Peyer's patch (tissue), 4 donors: Measurements from ENCODE around the gene KRTAP5-7. TPM values are rescaled to one million over a fixed set of nuclear protein-coding genes. Genes with fewer than 3 reads are reported as not detected.

ENCODE experiments used
- DNase-seq, 3 donors: peaks; one replicate each; pipeline ENCODE4 v3.0.0-alpha.2; 2017 to 2019
- H3K27ac ChIP-seq, 4 donors: fragments of 200-600 bp; sonication (generic); one replicate each; pipeline ENCODE4 v1.5.1; 2016 to 2019
- H3K27me3 ChIP-seq, 2 donors: fragments of 200-600 bp; sonication (generic); one replicate each; pipeline ENCODE4 v1.5.1; 2019
- H3K36me3 ChIP-seq, 3 donors: fragments of 200-600 bp; sonication (generic); one replicate each; pipeline ENCODE4 v1.5.1; 2016 to 2019
- H3K4me1 ChIP-seq, 4 donors: fragments of 200-600 bp; sonication (generic); one replicate each; pipeline ENCODE4 v1.5.1; 2016 to 2019
- H3K4me3 ChIP-seq, 4 donors: fragments of 200-600 bp; sonication (generic); 1 replicate in 3 of 4; 2 replicates in 1 of 4; pipeline ENCODE4 v1.5.1; 2016 to 2019; ENCODE audit warnings: mild to moderate bottlenecking in 1 of 4
- H3K9me3 ChIP-seq, 4 donors: fragments of 200-600 bp; sonication (generic); one replicate each; pipeline ENCODE4 v1.5.1; 2016 to 2019; ENCODE audit warnings: mild to moderate bottlenecking in 1 of 4
- POLR2A ChIP-seq, 2 donors: fragments of 450-650 bp; IDR thresholded peaks; one replicate each; pipeline ENCODE4 v1.5.1; 2017; ENCODE audit warnings: antibody characterized with exemption in 2 of 2, mild to moderate bottlenecking in 2 of 2, moderate library complexity in 2 of 2
- total RNA-seq, 4 donors: library from RNA; depleted of rRNA; stranded (reverse); fragments of >200 nt; gene quantifications; one replicate each; pipeline ENCODE4 v1.1.0, GENCODE V29; 2016
- TF ChIP-seq, protein P1 (sequence below), 6 experiments: fragments of 450-650 bp in 4 of 6; fragments of 200-600 bp in 2 of 6; sonication (generic) in 1 of 6; IDR thresholded peaks; one replicate each; pipeline ENCODE4 v1.5.1; 2017 to 2019; ENCODE audit warnings: antibody characterized with exemption in 6 of 6, mild to moderate bottlenecking in 3 of 6, moderate library complexity in 1 of 6

Gene KRTAP5-7
- total RNA-seq, 4 donors from 2014 or later: 2.7 TPM; not detected in 3

GRCh38 chr11:71543866-71544265 lies 16.8 kb downstream of the KRTAP5-7 start:
- Histone ChIP-seq H3K9me3 (no peaks in the 10 kb centered on the region), H3K36me3 (no peaks in the 10 kb centered on the region), H3K4me3 (no peak overlapping the region), H3K27me3 (no peaks in the 10 kb centered on the region), H3K27ac (no peak overlapping the region), H3K4me1 (no peaks in the 10 kb centered on the region)
- DNase-seq: no peak
- no peak for TF ChIP-seq POLR2A (IDR thresholded peaks at IDR 0.05)
- TF ChIP-seq, protein P1, sequence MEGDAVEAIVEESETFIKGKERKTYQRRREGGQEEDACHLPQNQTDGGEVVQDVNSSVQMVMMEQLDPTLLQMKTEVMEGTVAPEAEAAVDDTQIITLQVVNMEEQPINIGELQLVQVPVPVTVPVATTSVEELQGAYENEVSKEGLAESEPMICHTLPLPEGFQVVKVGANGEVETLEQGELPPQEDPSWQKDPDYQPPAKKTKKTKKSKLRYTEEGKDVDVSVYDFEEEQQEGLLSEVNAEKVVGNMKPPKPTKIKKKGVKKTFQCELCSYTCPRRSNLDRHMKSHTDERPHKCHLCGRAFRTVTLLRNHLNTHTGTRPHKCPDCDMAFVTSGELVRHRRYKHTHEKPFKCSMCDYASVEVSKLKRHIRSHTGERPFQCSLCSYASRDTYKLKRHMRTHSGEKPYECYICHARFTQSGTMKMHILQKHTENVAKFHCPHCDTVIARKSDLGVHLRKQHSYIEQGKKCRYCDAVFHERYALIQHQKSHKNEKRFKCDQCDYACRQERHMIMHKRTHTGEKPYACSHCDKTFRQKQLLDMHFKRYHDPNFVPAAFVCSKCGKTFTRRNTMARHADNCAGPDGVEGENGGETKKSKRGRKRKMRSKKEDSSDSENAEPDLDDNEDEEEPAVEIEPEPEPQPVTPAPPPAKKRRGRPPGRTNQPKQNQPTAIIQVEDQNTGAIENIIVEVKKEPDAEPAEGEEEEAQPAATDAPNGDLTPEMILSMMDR (IDR thresholded peaks at IDR 0.05): no peak

- Histone ChIP-seq H3K4me3 (no peak overlapping the region), H3K4me1 (no peaks in the 10 kb centered on the region), H3K36me3 (no peaks in the 10 kb centered on the region), H3K27ac (no peak overlapping the region), H3K9me3 (no peaks in the 10 kb centered on the region), H3K27me3 (no peaks in the 10 kb centered on the region)
- TF ChIP-seq POLR2A (IDR thresholded peaks at IDR 0.05): no peak
- TF ChIP-seq, protein P1 (IDR thresholded peaks at IDR 0.05): no peak
- DNase-seq: no peak
These were observed 17.6 kb downstream of the KRTAP5-7 start for GRCh38 chr11:71544525-71545214.

DNA sequence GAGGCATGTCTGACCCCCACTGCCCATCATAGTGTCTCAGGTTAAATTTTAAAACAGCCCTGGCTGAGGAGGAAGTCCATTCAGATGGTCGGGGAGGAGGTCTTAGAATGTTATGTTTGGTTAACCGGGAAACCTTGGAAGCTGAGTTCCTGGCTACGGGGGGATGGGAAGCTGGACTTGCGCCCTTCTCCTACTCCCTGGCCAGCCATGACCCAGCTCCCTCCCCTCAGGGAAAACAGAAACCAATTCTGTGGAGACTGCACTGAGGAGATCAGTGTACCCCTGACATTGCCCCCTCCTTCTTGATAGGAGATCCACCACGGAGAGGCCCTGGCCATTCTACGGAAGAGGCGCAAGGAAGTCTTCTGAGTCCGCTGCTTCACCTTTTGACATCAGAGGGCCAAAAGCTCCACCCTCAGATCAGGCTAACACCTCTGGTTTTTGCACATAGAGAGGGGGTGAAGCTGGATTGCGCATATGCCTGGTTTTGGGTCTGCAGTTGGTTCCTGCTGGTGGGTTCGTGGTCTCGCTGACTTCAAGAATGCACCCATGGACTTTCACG lies 18.4 kb downstream of the KRTAP5-7 start:
- Histone ChIP-seq H3K36me3 (no peaks in the 10 kb centered on the region), H3K4me3 (no peak overlapping the region), H3K27me3 (no peaks in the 10 kb centered on the region), H3K4me1 (no peaks in the 10 kb centered on the region), H3K27ac (no peak overlapping the region), H3K9me3 (no peaks in the 10 kb centered on the region)
- no peak for TF ChIP-seq POLR2A (IDR thresholded peaks at IDR 0.05)
- TF ChIP-seq, protein P1 (IDR thresholded peaks at IDR 0.05): no peak
- DNase-seq: no peak

GRCh38 chr11:71548120-71548519 lies 21.1 kb downstream of the KRTAP5-7 start, which contains the start of gene KRTAP5-9:
Gene KRTAP5-9 (plus strand): TSS chr11:71548420. CDS start chr11:71548658, 238 bp downstream.
- TF ChIP-seq POLR2A (IDR thresholded peaks at IDR 0.05): no peak
- TF ChIP-seq, protein P1 (IDR thresholded peaks at IDR 0.05): no peak
- peak in 1 of 3 donors; percentile 7 for DNase-seq
- Histone ChIP-seq H3K4me3 (no peak within 1 kb of the TSS), H3K9me3 (no peaks in the 10 kb centered on the region), H3K27me3 (no peaks in the 10 kb centered on the region), H3K4me1 (no peaks in the 10 kb centered on the region), H3K27ac (no peak within 1 kb of the TSS), H3K36me3 (no peaks in the 10 kb centered on the region)

DNA sequence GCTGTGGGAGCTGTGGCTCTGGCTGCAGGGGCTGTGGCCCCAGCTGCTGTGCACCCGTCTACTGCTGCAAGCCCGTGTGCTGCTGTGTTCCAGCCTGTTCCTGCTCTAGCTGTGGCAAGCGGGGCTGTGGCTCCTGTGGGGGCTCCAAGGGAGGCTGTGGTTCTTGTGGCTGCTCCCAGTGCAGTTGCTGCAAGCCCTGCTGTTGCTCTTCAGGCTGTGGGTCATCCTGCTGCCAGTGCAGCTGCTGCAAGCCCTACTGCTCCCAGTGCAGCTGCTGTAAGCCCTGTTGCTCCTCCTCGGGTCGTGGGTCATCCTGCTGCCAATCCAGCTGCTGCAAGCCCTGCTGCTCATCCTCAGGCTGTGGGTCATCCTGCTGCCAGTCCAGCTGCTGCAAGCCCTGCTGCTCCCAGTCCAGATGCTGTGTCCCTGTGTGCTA lies 21.7 kb downstream of the KRTAP5-7 start:
- H3K36me3 ChIP-seq: no peaks in the 10 kb centered on the region
- TF ChIP-seq POLR2A (IDR thresholded peaks at IDR 0.05): no peak
- TF ChIP-seq, protein P1 (IDR thresholded peaks at IDR 0.05): no peak
- no peaks in the 10 kb centered on the region for H3K27me3 ChIP-seq
- no peak overlapping the region for H3K27ac ChIP-seq
- no peaks in the 10 kb centered on the region for H3K9me3 ChIP-seq
- H3K4me1 ChIP-seq: no peaks in the 10 kb centered on the region
- peak in 1 of 3 donors; percentile 18 for DNase-seq
- H3K4me3 ChIP-seq: no peak overlapping the region
